ENCODE measurements around the gene SWAP70.
A peak's percentile ranks its signal among the peaks of the same experiment; 100 is the strongest.
"Not testable (repeated sequence)": the region's sequence is repeated elsewhere in the genome, so short reads cannot be mapped to it uniquely, and the experiment has no call there.

SWAP70 gene

DNA sequence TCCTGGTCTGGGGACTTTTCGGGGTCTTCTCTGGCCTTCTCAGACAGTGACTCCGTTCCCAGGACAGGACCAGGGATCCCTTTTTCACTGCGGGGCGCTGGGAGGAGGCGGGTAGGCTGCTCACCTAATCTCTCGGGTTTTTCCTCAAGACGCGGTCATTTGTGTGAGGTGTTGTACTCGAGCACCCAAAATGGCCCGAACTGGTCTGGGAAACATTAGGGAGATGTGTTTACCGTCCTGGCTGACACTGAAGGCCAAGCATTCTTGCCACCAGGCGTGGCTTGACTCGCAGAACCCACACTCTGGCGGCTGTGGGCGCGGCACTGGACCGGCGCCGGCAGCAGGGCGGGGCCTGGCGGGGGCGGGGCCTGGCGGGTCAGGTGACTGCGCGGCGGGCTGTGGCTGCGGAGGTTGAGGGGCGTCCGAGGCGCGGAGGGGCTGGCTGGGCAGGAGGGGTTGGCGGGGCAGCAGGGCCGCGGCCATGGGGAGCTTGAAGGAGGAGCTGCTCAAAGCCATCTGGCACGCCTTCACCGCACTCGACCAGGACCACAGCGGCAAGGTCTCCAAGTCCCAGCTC is at the start of gene SWAP70:
Gene SWAP70, plus strand, starts transcription at position 379 of the 577 bp plus-strand sequence. Its CDS starts 103 bp downstream, at position 482.
- DNase-seq, result peak; percentile 64

DNA sequence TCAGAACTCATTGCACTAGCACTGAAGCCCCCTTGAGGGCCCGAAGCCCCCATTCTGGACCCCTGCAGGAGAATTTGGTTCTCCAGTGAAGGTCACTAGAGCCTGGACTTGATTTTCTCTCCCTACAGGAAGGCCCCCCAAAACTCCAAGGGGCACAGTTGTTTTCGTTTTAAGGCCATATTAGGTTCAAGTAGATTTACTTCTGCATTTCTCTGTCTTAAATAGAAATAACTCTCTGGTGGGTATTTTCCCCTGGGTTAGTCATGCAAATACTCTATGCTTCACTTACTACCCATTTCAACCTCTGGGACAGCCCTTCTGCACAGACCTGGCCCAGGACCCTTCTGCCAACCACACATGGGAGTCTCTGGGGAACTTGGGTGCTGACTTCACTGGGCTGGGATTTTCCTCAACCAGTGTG is 48.8 kb upstream of the SWAP70 start:
- DNase-seq, result no peak

DNA sequence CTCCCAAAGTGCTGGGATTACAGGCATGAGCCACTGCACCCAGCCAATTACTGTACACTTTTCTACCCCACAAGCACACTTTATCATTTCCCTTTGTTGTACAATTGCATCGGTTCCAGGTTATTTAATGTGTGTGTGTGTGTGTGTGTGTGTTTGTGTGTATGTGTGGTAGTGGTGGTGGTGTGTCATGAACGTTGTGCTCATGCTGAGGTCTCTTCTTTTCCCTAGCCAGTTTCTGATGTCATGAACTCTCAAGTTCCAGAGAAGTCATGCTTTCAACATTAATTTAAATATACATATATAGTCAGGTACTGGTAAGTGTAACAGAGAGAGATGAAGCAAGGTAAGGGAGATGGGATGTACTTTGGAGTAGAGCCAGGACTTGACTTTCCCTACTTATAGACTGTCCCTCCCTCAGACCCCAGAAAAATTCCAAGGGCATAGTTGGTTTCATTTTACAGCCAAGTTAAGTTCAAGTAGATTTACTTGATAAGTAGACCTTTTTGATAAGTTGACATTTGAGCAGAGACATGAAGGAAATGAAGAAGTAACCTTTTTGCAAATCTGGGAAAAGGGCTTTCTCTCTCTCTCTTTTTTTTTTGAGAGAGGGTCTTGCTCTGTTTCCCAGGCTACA is 47.7 kb upstream of the SWAP70 start:
- DNase-seq, result no peak

DNA sequence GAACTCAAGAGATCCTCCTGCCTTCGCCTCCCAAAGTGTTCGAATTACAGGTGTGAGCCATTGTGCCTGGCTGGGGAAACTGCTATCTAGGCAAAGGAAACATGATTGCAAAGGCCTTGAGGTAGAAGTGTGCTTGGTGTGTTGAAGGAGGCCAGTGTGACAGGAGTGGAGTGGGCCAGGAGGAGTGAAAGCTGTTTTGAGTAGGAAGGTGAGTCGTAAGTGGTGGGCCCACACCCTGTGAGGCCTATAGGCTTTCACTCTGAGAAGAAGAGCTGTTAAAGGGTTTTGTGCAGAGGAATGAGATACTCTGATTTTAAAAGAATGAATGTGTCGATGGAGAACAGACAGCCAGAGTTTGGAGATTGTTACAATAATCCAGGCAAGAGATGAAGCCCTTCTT is 47.0 kb upstream of the SWAP70 start:
- no peak for DNase-seq

DNA sequence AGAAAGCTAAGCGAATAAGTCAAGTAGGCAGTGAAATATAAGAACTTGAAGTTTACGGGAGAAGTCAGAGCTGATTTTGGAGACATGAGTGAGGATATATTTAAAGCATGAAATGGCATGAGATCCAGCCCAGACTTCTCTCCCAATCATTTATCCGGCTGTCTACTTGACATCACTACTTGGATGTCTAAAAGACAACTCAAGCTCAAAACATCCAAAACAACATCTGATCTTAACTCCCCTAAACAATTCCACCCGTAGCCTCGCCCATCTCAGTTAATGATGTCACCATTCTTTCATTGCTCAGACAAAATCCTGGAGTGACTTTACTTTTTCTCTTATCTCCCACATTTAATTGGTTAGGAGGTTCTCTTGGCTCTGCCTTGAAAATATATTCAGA is 45.9 kb upstream of the SWAP70 start:
- no peak for DNase-seq

DNA sequence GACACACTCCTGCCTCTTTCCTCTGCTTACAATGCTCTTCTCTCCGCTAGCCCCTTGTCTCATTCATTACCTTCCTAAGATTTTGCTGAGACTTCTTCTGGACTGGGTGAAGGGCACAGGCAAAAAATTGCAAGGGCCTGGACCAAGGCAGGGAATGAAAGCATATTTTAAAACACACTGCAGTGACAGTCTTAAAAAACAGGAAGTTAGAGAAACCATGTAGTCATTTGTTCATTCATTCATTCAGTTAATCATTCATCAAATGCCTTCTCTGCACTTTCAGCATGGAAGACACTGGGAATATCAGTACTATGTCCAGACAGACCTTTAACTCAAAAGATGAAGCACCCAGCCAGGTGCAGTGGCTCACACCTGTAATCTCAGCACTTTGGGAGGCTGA is 44.9 kb upstream of the SWAP70 start:
- DNase-seq, result no peak

DNA sequence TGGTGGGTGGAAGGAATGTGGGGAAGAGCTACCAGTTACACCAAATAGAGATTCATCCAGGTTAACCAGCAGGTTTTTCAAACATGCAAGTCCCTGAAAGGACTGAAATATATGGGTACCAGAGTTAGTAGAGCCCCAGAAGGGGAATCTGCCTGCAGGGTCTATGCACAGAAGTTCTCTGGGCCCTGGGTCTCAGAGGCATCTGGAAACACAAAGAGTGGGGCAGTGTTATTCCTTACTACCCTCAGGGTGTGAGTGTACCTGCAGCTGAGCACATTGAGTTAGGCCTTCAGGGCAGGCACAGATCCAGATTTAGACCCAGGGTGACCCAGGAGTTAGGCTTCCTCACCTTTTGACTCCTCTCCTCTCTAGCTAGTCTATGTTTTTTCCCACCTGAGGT is 43.9 kb upstream of the SWAP70 start:
- DNase-seq, result no peak

DNA sequence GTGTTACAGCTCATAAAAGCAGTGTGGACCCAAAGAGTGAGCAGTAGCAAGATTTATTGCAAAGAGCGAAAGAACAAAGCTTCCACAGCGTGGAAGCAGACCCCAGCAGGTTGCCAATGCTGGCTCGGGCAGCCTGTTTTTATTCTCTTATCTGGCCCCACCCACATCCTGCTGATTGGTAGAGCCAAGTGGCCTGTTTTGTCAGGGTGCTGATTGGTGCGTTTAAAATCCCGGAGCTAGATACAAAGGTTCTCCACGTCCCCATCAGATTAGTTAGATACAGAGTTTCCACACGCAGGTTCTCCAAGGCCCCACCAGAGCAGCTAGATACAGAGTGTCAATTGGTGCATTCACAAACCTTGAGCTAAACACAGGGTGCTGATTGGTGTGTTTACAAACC is 41.5 kb upstream of the SWAP70 start:
- DNase-seq, result not testable (repeated sequence)

DNA sequence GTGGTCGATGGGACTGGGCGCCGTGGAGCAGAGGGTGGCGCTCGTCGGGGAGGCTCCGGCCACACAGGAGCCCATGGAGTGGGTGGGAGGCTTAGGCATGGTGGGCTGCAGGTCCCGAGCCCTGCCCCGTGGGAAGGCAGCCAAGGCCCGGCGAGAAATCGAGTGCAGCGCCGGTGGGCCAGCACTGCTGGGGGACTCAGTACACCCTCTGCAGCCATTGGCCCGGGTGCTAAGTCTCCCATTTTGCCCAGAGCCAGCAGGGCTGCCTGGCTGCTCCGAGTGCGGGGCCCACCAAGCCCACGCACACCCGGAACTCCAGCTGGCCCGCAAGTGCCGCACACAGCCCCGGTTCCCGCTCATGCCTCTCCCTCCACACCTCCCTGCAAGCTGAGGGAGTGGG is 40.8 kb upstream of the SWAP70 start:
- not testable (repeated sequence) for DNase-seq

DNA sequence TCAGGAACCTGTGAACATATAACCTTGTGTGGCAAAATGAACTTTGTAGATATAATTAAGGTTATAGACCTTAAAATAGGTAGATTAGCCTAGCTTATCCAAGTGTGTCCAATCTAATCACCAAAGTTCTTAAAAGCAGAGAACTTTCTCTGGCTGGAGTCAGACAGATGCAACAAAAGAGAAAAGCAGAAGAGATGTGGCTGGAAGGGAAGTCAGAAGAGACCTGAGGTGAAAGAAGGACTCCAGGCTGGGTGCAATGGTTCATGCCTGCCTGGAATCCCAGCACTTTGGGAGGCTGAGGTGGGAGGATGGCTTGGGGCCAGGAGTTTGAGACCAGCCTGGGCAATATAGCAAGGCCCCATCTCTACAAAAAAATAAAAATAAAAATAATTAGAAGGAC is 39.4 kb upstream of the SWAP70 start:
- DNase-seq, result no peak

DNA sequence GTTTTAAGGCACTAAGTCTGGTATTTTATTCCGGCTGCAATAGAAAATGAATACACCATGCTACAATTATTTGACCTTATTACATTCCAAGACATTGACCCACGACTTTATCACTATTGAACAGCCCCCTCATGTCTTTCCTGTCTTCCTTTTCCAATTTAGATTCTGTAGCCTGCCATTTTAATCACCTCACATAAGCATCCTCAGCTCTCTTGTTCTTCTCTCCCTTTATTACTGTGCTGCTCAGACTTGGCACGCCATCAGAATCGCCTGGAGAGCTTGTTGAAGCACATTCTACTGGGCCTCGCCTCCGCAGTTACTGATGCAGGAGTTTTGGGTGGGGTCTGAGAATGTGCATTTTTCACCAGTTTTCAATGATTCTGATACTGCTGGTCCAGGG is 38.7 kb upstream of the SWAP70 start:
- DNase-seq, result no peak

DNA sequence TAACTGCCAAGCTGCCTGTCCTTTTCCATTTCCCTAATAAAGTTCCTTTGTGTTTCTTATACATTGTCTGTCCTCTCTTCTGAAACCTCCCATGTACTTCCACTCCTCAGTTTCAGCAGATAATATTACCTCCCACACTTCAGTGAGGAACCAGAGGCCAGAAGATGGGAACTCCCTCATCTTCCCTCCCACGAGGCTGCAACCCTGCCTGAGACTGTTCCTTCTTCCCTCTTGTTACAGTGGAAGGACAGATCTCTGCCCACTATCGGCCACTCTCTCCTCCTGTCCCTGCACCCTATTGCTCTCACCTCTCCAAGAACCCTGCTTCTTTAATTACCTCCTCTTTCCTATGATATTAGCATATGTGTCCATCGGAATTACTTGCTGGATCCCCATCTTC is 38.1 kb upstream of the SWAP70 start:
- no peak for DNase-seq

DNA sequence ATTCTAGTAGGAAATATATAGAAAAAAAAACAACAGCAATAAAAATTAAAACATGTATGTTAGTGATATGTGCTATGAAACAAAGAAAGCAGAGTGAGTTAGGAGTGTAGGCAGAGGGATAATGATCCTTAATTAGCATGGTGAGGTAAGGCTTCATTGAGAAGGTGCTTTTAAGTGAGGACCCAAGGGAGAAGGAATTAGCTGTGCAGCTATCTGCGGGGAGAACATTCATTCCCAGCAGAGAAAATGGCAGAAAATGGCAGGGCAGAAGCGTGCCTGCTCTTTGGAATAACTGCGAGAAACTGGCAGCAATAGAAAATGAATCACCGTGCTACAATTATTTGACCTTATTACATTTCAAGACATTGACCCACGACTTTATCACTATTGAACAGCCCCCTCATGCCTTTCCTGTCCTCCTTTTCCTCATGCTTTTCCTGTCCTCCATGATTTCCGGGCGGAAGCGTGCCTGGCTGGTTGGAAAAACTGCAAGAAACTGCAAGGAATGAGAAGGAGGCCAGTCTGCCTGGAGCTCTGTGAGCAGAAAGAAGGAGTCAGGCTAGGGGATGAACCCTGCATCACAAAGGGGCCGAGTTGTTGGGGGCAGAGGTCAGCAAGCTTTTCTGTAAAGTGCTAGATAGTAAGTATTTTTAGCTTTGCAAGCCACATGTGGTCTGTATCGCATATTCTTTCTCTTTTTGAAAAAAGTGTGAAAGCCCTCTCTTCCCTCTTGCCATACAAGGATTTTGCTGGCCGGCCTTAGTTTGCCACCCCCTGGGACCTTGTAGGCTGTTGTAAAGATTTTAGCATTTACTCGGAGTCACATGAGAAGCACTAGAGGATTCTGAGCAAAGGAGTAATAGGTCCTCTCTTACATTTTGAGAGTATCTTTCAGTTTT is 37.1 kb upstream of the SWAP70 start:
- DNase-seq, result no peak

DNA sequence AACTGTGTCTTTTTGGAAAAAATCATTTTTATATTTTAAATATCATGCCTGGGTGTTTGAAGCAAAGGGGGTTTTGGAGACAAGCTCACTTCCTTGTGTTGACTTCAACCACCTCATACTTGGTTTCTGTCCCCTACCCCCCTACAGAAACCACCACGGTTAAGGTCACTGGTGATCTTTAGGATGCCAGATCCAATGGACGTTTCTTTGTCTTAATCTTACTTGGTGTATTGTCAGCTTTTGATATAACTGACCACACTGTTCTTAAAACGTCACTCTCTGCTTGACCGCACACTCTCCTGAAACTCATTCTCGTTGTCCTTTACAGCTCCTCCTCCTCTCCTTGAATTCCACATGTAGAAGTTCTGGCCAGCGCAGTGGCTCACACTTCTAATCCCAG is 34.8 kb upstream of the SWAP70 start:
- DNase-seq, result no peak

DNA sequence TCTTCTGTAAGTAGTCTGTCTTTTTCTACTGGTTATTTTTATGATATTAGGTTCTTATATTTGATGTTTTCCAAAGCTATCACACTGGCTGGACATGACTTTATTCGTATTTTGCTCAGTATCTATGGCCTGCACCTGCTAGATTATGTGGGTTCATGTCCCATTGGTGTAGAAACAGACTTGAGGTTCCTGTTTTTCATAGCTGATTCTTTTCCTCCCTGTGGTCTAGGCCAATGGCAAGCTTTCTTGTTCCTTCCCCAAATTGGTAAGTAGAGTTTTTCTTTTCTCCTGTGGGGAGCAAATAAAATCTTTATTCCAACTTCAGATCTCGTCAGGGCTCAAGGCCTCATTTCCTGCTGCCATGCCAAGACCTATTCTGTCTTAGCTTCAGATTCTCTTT is 30.2 kb upstream of the SWAP70 start:
- DNase-seq, result no peak

DNA sequence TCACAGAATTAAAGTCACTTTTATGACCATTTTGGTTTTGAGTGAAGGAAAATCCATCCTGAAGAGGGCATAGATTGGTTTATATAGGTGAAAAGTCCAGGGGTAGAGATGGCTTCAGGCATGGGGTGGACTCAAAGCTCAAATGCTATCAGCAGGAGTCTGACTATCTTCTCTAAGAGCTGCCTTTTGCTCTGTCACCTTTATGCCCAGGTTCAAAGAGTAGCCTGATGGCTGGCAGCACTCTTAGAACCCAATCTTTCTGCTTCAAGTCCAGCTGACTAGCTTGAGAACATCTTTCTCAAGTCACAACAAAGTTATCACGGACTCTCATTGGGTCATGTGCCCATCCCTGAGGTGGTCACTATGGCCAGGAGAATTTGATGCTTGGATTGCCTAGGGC is 27.2 kb upstream of the SWAP70 start:
- no peak for DNase-seq

DNA sequence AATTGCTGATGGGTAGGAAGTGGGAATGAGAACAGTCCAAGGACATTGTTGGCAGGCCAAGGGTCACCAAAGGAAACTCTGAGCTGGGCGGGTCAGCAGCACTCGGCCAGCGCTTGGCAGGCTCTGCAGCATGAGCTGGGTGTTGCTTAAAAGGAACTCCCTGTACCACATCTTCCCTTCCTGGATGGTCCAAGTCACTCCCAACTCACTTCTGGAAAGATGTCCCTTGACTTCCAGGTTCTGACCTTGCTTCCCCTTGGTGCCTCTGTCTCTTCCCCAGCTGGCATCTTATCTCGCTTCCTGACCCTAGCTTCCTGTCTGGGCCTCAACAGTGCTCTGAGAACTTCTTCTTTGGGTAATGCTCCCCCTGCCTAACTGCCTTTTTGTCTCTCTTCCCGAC is 24.8 kb upstream of the SWAP70 start:
- no peak for DNase-seq

DNA sequence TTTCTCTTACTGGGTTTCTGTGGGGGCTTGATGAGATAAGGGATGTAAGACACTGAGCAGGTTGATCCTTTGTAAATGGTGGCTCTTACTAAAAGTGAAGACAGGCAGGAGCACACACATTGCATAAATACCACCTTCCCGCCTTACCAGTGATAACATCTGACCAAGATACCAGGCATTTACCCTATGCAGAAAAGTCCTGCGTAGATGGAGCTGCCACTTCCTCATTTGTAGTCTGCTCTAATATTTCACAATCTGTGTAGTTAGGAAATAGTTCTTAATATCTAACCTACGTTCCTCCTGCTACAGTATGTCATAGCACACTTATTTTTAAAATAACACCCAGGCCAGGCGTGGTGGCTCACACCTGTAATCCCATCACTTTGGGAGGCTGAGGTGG is 23.9 kb upstream of the SWAP70 start:
- no peak for DNase-seq

DNA sequence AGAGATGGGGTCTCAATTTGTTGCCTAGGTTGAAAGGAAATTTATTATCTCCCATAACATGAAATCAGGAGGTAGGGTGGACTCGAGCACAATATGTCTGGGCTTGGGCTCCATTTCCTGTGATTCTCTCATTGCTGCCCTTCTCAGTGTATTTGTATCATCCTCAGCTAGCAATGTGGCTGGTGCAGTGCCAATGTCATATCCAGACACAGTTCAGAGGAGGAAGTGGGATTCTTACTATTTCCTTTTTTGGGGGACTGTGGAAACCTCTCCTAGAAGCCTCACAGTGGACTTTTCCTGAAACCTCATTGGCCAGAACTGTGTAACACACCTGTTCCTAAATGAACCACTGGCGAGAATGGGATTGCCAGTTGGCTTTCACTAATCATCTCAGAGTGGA is 21.0 kb upstream of the SWAP70 start:
- DNase-seq, result no peak

DNA sequence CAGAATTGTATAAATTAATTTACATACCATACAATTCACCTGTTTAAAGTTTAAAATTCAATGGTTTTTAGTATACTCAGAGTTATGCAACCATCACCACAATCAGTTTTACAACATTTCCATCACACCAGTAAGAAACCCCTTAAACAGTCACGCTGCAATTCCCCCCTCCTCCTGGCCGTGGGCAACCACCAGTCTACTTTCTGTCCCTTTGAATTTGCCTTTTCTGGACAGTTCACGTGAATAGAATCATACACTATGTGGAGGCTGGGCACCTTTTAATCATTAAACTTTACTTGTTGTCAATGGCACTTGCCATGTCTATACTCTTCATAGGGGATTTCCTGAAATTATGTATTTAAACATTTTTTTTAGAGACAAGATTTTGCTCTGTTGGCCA is 20.1 kb upstream of the SWAP70 start:
- DNase-seq, result no peak

DNA sequence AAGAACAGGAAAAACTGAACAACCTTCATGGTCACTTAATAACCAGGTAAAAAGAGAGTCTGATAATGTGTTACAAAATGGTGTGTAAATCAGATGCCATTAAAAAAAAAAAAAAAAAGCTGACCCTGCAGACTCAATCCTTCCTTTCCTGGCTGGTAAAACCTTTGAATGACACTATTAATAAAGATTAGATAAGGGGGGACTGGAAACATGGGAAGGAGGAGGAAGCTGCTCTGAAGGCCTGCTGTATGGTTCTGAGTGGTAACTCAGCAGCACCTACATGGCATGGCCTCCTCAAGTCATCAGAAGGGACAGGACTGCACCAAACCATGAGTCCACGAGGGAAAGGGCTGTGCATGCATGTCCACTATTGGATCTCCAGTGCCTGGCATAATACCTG is 18.0 kb upstream of the SWAP70 start:
- DNase-seq, result no peak

DNA sequence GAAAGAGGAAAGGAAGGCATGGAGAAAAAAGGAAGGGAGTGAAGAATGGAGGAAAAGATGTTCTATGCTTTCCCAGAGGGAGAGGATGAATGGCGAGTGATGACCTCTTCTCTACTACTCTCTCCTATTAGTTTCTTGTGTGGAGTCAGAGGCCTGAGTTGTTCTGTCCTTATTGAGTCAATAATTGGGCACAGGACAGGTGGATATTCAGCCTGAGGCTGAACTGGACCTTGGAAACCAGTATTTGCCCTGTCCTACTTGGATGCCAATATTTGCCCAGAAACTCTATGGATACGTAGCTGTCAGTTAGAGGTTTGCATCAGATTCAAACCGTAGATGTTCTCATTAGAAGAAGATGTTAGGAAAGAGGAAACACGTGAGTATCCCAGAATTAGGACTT is 17.6 kb upstream of the SWAP70 start:
- no peak for DNase-seq

DNA sequence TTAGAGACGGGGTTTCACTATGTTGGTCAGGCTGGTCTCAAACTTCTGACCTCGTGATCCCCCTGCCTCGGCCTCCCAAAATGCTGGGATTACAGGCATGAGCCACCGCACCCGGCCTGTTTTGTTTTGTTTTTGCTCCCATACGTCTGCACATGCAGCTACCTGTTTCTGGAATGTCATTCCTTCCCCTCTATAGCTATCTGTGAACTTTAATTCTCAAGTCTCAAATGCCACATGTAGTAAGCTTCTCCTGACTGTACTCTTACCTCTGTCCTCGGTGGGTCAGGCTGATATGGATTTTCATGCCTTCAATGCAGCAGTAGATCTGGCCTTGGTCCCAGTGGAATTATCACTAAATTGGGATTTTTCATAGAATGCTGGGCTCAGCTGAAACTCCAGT is 12.4 kb upstream of the SWAP70 start:
- DNase-seq, result no peak
